ENCODE data around the gene ATR.
"Not testable (repeated sequence)": the region's sequence is repeated elsewhere in the genome, so short reads cannot be mapped to it uniquely, and the experiment has no call there.

Gene ATR

GRCh38 chr3:142450881-142451280, 127.7 kb downstream of the ATR start:
- DNase-seq (ENCODE audit: low read depth in 2 of 3, low spot score in 2 of 3), result no peak

GRCh38 chr3:142450189-142450588, 128.3 kb downstream of the ATR start:
- DNase-seq (ENCODE audit: low read depth in 2 of 3, low spot score in 2 of 3), result no peak

GRCh38 chr3:142447852-142448823, 130.4 kb downstream of the ATR start, which contains the start of gene XRN1:
Gene XRN1, minus strand, starts transcription at chr3:142448037. Its CDS starts 93 bp downstream, at chr3:142447944.
- peak; percentile 84 to 92 (median 91) for DNase-seq (ENCODE audit: low read depth in 2 of 3, low spot score in 2 of 3)

- peak; percentile 11 to 23 (median 16) for DNase-seq (ENCODE audit: low read depth in 2 of 3, low spot score in 2 of 3)
These were observed 131.2 kb downstream of the ATR start for GRCh38 chr3:142447301-142447851.

GRCh38 chr3:142445816-142446254, 132.7 kb downstream of the ATR start:
- DNase-seq (ENCODE audit: low read depth in 2 of 3, low spot score in 2 of 3), result no peak

GRCh38 chr3:142444343-142444742, 134.2 kb downstream of the ATR start:
- DNase-seq (ENCODE audit: low read depth in 2 of 3, low spot score in 2 of 3), result no peak

GRCh38 chr3:142443060-142443459, 135.5 kb downstream of the ATR start:
- DNase-seq (ENCODE audit: low read depth in 2 of 3, low spot score in 2 of 3), result not testable (repeated sequence)

- not testable (repeated sequence) for DNase-seq (ENCODE audit: low read depth in 2 of 3, low spot score in 2 of 3)
These were observed 138.9 kb downstream of the ATR start for GRCh38 chr3:142439499-142440220.

- DNase-seq (ENCODE audit: low read depth in 2 of 3, low spot score in 2 of 3), result not testable (repeated sequence)
These were observed 140.4 kb downstream of the ATR start for GRCh38 chr3:142438096-142438495.

- DNase-seq (ENCODE audit: low read depth in 2 of 3, low spot score in 2 of 3), result no peak
These were observed 141.5 kb downstream of the ATR start for GRCh38 chr3:142436951-142437585.

- no peak for DNase-seq (ENCODE audit: low read depth in 2 of 3, low spot score in 2 of 3)
These were observed 144.0 kb downstream of the ATR start for GRCh38 chr3:142434503-142434902.

GRCh38 chr3:142433110-142433509, 145.4 kb downstream of the ATR start:
- no peak for DNase-seq (ENCODE audit: low read depth in 2 of 3, low spot score in 2 of 3)

- DNase-seq (ENCODE audit: low read depth in 2 of 3, low spot score in 2 of 3), result no peak
These were observed 149.0 kb downstream of the ATR start for GRCh38 chr3:142429582-142429981.

- no peak for DNase-seq (ENCODE audit: low read depth in 2 of 3, low spot score in 2 of 3)
These were observed 153.8 kb downstream of the ATR start for GRCh38 chr3:142424754-142425153.

- no peak for DNase-seq (ENCODE audit: low read depth in 2 of 3, low spot score in 2 of 3)
These were observed 159.5 kb downstream of the ATR start for GRCh38 chr3:142418926-142419592.

GRCh38 chr3:142417302-142417701, 161.2 kb downstream of the ATR start:
- DNase-seq (ENCODE audit: low read depth in 2 of 3, low spot score in 2 of 3), result no peak

GRCh38 chr3:142400537-142400936, 178.0 kb downstream of the ATR start:
- DNase-seq (ENCODE audit: low read depth in 2 of 3, low spot score in 2 of 3), result not testable (repeated sequence)
